Measurements from ENCODE around the gene C19orf67. TPM values are rescaled to one million over a fixed set of nuclear protein-coding genes. Genes with fewer than 3 reads are reported as not detected.

Gene C19orf67
- total RNA-seq, 1 experiment from 2014 or later: not detected

- intact Hi-C loops (cut with micrococcal nuclease): no loop called here
- Histone ChIP-seq H3K4me1 (ENCODE audit: control insufficient read depth in 1 of 2, insufficient read depth in 2 of 2, low read length in 2 of 2) (peaks cover 6 to 16% of the 10 kb centered on the region in 2 experiments), H3K79me2 (ENCODE audit: insufficient read depth, low read length) (no peaks in the 10 kb centered on the region), H3K27me3 (ENCODE audit: insufficient read depth, low read length) (no peaks in the 10 kb centered on the region), H4K20me1 (ENCODE audit: insufficient read depth) (no peaks in the 10 kb centered on the region), H3K9me2 (ENCODE audit: insufficient read depth) (no peaks in the 10 kb centered on the region), H3K9me3 (ENCODE audit: control insufficient read depth in 1 of 2, insufficient read depth in 1 of 2, low read depth in 1 of 2, low read length in 2 of 2) (no peaks in the 10 kb centered on the region), H3K4me2 (ENCODE audit: low read length) (no peak overlapping the region), H3K9ac (ENCODE audit: low read length) (no peak overlapping the region), H3K36me3 (ENCODE audit: control insufficient read depth in 1 of 2, insufficient read depth in 2 of 2, low read length in 2 of 2) (peaks cover 0 to 6% of the 10 kb centered on the region in 2 experiments; a peak in 2 of 4 replicates), H3K4me3 (replicated peaks in 1 of 2; ENCODE audit: low read depth in 1 of 2, low read length in 2 of 2) (no peak overlapping the region), H2AFZ (ENCODE audit: low read depth, low read length, poor library complexity, severe bottlenecking) (no peak overlapping the region), H3K27ac (ENCODE audit: low read depth, low read length) (no peak overlapping the region)
- RAD21 ChIA-PET (ENCODE audit: low non-redundant PET in 1 of 2, low total read pairs in 2 of 2, uncharacterized antibody in 2 of 2, unreplicated experiment in 2 of 2): no interaction called here
- POLR2A ChIA-PET: no interaction called here
- ATAC-seq (no peak), DNase-seq (ENCODE audit: low read depth, low spot score) (no peak)
- no TSS peak for BruUV-seq (replicated peaks)
- TF ChIP-seq JUND (IDR thresholded peaks at IDR 0.05) (no peak), ZFX (IDR thresholded peaks at IDR 0.05) (no peak), EZH2phosphoT487 (IDR thresholded peaks at IDR 0.05; ENCODE audit: borderline replicate concordance) (no peak), MAX (IDR thresholded peaks at IDR 0.05) (no peak), SP1 (IDR thresholded peaks at IDR 0.05; ENCODE audit: low read depth) (no peak), ATF3 (IDR thresholded peaks at IDR 0.05) (no peak), CEBPB (IDR thresholded peaks at IDR 0.05; ENCODE audit: low read depth) (no peak), CBX3 (IDR thresholded peaks at IDR 0.05; ENCODE audit: low read depth) (no peak), SIN3A (IDR thresholded peaks at IDR 0.05; ENCODE audit: low read depth) (no peak), EGR1 (IDR thresholded peaks at IDR 0.05; ENCODE audit: low read depth) (no peak), EZH2 (IDR thresholded peaks at IDR 0.05) (no peak), FOSL1 (IDR thresholded peaks at IDR 0.05; ENCODE audit: low read depth) (no peak), POLR2AphosphoS5 (IDR thresholded peaks at IDR 0.05; ENCODE audit: low read depth, low read length) (no peak), ZBTB33 (IDR thresholded peaks at IDR 0.05; ENCODE audit: extremely low read depth, insufficient replicate concordance, low read length) (no peak), REST (IDR thresholded peaks at IDR 0.05; ENCODE audit: low read depth) (no peak), ELF1 (IDR thresholded peaks at IDR 0.05; ENCODE audit: borderline replicate concordance, low read depth) (no peak), CTCF (IDR thresholded peaks at IDR 0.05 in 2 of 3, conservative IDR thresholded peaks at IDR 0.05 in 1 of 3; ENCODE audit: borderline replicate concordance in 1 of 3, insufficient read depth in 1 of 3, low read depth in 2 of 3, low read length in 2 of 3) (no peak), RAD21 (IDR thresholded peaks at IDR 0.05; ENCODE audit: low read depth) (no peak)
- CTCF ChIA-PET: interaction anchor here (1.2 kb wide), 1 partner anchor 11 kb away, joined by 7 read pairs; no protein-coding TSS in a partner anchor
Observed at GRCh38 chr19:14053500-14053899, 32.1 kb downstream of the C19orf67 start.
